Measurements from ENCODE around the gene DCX.
"Not testable (repeated sequence)": the region's sequence is repeated elsewhere in the genome, so short reads cannot be mapped to it uniquely, and the experiment has no call there.

Gene DCX

DNA sequence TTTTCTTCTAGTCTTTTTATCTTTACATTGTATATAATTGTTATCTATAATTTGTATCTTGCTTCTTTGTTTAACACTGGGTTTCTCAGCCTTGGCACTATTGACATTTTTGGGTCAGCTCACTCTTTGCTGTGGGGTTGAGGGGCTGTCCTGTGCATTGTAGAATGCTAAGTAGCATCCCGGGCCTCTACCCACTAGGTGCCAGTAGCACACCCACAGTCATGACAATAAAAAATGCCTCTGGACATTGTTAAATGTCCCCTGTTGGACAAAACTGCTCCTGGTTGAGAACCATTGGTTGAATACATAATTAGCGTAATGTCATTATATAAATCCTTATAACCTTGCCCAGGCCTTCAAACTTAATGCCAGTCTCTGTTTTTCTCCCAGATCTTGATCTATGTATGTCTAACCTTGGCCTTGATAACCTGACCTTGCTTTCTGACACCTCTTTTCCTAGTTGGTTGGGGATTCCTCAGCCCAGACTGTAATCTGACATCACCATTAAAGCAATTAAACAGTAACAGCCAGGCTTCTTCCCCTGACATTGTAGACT is 46.1 kb downstream of the DCX start:
- no peak for DNase-seq

DNA sequence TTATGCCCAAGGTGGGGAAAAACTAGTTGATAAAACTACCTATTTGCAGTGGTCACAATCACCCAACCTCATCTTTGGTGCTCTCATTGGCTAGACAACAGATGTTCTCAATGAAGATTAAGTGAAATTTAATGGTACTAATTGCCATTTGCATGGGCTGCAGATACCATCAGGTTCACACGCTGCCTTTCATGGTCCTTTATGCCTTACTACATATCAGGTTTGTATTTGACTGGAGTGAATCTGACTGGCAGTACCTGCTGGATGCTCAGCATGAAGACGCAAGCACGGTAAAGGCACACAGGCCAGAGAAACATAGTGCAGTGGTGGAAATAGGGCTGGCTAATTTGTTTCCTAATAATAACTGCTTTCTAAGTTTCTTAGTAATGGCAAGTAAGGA is 48.3 kb downstream of the DCX start:
- no peak for DNase-seq

DNA sequence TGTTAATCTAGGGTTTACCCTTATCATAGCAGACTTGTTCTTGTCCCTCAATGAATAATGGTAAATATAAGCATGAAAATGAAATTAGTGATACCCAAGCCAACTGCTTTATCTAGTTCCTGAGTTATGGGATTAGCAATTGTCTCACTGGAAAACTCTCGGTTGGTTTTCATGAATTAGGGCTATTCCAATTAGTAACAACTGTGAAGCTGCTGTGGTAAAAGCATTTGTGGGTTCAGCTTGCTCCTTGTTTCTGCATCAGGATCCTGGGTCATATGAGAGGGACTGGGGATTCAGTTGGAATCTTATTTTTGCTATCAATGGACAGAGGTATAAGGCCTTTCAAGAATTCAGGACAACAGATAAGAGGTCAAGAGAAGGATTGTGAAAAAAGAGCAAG is 50.2 kb downstream of the DCX start:
- DNase-seq: no peak

DNA sequence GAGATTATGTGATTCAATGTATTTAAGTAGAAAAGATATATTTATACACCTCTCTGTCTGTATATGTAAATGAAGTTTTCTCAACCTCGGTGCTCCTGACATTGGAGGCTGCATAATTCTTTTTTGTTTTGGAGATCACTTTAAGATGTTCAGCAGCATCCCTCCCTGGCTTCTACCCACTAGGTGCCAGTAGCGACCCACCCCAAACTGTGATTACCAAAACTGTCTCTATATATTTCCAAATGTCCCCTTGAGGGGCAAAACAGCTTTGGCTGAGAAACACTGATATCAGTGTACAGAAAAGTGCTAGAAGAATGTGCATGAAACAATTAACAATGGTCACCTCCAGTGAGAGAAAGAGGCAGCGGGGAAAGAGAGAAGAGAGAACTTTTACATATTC is 51.2 kb downstream of the DCX start:
- DNase-seq: no peak

DNA sequence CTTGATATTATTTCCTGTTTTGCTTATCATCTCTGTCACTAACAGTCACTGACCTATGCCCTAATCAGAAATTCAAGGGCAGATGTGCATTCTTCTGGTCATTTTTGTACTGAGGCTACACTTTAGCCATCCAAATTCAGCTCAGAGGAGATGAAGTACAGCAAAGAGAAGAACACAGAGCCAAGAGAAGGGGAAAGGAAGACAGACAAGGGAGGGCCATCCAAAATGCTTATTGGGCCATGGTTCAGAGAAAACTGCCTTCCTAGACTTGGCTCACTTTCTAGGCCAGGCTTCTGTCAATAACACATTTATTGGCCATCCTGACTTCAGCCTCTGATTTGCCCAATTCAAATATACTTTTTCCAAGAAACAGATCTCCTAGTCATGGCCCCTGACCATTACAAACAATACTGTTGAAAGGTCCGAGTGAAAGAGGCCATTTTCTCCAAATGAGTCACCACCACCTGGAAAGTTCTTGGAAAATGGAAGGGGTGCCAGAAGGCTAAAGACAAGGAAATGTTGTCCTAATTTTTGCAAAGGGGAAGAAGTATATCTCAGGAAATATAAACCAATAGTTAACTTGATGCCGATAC is 56.4 kb downstream of the DCX start:
- DNase-seq: no peak

DNA sequence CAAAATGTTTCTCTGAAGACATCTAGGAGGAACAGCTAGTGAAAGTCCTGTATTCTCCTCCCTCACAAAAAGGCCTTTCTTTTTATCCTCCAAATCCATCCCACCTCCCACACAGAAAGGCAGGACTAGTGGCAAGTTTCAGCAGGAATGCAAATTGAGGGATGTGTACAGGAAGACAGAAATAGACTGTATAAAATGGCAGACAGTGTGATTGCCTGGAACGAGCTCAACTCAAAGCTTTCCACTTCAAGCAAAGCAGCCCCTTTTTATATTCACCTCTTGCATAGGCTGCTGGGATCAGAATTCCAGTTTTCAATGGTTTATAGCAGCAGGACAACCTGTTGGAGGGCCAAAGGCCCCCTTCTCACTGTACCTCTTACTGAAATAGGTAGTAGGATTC is 57.5 kb downstream of the DCX start:
- no peak for DNase-seq

DNA sequence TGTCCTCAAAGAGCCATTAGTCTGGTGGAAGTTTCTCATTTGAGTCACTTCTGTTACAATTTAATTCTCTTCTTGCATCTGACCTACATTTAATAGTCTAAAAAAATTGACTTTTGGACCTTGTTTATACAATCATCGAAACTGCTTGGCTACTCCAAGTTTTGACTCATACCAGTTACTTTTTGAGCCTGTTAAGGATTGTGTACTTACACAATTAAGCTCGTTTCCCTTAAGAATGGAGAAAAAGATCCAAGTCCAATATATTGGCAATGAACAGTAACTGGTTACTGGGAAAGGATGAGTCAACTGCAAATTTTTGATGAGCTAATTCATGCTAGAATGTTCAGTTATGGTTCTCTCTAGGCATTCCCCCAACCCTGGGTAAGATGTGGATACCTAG is 58.2 kb downstream of the DCX start:
- no peak for DNase-seq

DNA sequence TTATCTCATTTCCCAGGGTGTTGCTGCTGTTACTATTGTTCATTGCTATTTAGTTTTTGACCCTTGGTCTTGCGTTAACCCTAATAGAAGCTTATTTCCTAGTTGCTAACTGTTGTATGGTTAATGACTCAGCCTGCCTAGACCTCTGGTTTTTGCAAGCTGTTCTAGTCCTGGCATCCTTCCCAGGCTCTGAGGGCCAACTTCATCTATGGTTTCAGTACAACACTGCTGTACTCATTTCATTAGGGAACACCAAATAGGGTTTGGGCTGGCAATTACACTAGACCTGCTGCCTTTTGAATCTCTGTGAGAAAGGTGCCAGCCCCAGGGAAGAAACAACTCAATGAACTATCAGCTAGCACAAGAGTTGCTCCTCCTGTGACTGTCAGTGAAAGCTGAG is 59.6 kb downstream of the DCX start:
- DNase-seq: no peak

DNA sequence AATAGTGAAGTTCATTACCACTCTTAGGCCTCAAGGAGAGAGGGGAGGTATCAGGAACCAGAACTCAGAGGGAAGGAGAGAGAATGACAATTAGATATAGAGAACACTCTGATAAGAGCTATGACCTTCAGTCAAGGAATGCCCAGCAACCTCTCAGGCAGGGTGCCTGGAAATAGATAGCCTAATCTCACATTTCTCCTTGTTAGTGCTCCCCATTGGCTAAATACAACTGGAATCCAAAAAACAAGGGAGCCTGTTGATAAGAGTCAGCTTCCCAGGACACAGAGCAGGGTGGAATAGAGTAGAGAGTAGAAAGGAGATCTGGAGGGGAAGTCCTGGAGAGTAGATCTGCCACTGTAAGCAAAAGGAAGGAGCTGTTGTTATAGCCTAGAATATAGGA is 62.1 kb downstream of the DCX start:
- no peak for DNase-seq

DNA sequence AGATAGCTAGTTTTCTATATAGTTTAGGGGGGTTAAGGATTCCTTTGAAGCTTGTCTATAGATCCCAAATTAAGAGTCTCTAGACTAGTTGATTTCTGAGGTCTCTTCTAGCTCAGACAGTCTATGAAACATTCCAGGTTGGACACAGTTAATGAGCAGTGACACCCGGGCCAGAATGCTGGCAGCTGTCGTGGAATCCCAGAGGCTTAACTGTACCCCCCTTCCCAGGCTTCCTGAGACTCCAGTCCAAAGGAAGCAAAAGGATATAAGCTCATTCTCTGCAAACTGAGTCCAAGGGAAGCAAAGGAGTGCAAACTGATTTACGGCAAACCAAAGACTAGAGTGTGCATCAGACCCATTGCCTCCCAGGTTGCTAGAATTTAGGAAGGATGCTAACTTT is 62.9 kb downstream of the DCX start:
- no peak for DNase-seq

DNA sequence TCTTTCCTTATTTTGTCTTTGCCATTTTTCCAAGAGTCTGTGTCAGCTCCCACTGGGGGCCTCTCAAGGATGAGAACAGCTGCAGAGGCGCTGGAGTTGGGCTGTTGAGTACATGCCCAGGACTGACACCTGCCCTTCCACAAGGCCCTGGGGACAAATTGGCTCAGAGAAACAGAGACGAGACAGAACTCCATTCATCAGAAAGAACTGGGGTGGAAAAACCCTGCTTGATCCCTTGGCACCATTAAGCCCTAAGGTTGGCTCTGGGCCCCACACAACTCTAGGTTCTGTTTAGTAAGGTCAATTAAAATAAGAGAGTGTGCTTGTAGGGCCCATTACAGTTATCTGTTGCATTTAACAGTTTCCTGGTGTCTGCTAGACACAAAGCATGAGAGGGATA is 63.6 kb downstream of the DCX start:
- DNase-seq: no peak

DNA sequence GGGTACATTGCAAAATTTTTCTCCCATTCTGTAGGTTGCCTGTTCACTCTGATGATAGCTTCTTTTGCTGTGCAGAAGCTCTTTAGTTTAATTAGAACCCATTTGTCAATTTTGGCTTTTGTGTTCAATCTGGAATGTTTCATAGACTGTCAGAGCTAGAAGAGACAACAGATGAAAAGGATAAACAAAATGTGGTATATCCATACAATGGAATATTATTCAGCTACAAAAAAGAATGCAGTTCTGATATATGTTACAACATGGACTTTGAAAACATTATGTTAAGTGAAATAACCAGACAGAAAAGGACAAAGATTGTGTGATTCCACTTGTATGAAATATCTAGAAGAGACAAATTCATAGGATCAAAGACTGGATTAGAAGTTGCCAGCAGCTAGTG is 65.8 kb downstream of the DCX start:
- not testable (repeated sequence) for DNase-seq

DNA sequence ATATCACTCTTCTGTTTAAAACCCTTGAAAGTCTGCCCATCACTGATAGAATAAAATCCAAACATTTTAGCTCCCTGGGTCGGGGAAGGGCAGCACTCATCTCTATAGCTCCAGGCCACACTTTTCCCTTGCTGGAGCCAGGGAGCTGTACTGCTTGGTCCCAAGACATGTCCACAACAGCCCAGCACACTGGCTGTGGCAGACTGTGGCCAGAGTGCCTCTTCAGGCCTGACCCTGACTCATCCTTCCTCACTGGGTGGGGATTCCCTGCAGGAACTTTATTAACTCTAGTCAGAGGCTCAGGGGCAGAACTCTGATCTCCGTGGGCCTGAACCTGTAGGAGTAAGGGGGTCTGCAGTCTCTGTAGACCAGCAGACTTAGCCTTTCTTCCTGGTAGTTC is 71.9 kb downstream of the DCX start:
- DNase-seq: no peak

DNA sequence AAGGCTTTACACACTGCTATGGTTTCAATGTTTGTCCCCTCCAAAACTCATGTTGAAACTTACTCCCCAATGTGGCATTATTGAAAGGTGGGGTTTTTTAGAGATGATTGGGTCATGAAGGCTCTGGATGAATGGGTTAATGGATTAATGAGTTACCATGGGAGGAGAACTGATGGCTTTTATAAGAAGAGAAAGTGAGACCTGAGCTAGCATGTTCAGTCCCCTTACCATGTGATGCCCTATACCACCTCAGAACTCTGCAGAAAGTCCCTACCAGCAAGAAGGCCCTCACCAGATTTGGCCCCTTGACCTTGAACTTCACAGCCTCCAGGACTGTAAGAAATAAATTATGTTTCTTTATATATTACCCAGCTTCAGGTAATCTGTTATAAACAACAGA is 72.8 kb downstream of the DCX start:
- DNase-seq: no peak

DNA sequence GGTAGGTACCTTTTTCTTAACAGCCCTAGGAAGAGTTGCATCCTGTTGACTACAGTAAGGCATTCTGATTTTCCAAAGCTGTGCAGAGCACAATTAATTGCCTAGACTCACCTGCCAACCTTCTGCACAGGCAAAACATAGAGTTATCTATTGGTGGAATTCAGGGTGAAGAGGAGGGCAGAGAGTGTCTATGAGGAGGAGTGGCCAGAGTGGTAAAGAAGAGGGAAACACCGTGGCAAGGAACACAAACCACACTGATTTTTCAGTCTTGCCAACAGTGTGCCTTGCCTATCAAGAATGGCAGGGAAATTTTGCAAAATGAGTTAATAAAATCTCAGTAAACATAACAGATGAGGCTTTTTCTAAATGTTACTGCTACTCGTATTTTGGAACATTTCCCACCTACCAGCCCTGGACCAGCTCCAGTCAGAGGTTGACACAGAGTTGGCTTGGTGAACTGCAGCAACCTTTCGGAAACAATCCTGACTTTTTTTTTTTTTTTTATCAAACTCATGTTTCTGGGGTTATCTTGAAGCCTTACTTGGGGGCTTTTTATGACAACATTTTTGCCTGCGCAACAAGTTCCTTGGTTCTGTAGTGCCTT is 73.8 kb downstream of the DCX start:
- DNase-seq: no peak

DNA sequence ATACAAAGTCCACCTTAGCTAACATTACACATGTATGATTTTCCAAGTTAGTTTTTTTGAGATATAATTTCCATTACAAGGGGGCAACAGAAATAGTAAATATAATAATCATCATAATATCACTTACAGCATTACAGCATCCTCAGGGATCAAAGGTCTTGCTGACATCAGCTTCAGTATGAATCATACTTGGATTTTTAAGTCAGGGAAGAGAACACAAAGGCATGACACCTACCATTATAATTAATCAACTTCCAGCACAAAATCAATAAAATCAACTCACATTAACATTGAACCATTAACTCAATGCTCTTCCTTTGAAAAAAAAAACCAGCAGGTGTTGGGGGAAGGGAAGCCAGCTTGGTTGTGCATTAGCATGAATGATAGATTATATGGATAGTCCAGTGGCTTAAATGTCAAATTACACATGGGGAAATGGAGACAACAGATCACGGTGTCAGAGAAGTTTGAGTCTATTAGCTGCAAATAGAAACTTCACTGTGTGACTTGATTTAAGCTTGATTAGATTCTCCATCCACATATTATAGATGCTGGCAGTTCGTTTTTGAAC is 74.8 kb downstream of the DCX start:
- no peak for DNase-seq

DNA sequence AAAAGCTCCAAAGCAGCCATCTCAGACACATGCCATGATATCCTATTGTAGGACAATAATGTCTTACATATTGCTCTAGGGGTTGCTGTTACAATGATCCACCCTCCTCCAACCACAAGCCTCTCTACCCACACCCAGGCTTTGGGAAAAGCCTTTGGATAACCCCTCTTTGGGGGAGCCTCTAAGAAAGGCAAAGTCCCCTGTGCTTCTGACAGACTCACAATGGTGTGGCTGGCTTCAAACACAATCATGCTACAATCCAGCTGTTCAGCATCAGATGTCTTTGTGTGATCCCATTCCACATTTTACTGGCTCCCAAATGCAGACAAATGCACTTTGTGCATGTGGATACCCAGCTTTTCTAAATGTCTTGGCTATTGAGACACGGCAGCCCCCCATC is 75.9 kb downstream of the DCX start:
- DNase-seq: no peak

DNA sequence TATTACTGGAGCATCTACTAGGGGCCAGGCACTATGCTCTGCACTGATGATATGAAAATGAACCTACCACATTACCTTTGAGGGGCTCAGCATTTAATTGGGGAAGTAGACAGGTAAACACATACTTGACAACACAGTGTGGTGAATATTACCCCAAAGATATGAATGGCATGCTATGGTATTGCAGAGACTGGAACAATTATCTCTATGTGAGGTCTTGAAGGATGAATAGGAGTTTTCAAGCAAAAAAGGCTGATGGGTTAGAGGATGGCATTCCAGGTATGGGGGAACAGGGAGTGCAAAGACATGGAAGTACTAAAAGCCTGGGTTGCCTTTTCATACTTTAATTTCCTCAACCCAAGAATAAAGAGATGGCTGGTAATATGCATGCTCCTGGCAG is 82.6 kb downstream of the DCX start:
- no peak for DNase-seq

DNA sequence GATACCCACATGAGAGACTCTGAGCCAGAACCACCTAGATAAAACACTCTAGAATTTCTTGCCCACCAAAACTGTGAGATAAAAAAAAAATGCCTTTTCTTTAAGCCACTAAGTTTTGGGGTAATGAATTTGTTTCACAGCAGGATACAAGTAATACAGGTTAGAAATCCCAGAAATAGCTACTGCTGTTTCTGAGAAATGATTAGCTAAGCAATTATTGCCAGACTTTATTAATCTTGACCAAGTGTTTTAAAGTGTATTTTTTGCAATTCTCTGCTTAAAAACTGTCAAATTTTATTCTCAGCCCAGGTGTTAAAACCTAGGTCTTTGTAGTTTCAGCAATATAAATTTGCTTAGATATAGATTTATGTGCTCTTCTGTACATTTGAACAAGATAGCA is 83.1 kb downstream of the DCX start:
- no peak for DNase-seq

DNA sequence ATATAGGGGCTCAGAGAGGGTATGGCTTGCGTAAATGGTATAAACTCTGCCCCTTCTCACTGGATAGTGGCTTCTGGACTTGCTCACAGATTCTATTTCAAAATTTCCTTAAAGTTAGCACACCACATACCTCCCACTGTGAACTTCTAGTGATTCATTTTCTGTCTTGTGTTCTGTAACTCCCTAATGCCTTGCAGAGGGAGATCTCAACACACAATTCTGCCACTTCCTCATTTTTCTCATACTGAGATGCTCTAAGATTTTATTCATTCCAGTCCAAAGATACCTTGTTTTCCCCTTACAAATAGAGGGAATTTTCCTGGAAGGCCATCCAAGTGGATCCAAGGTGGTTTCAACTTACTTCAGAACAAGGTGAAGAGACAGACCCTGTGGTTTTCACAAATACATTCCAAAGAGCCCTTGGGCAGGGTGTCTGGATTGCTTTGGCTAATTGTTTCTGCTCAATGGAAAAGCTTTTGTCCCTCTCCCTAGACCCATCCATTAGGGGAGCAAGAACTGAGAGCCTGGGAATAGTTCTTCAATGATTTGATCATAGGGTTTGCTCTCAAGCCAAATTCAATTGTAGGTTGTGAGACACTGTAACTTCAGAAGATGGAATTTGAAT is 89.6 kb downstream of the DCX start:
- no peak for DNase-seq

DNA sequence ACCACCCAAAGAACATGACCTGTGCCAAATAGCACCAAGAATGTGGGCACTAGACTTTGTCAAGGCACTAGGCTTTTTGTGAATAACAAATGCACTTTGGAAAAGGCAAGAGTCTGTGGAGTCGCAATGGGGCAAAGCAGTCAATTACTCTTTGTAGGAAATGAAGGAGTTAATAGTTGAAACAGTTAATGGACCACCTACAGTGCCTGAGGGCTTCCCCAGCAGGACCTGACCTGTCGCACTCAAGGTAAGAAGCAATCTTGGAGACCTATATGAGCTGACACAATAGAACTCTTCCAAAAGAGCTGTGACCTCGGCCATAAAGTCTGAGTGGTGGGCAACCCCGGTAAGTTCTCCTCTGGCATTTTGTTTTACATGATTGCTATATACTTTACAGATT is 92.5 kb downstream of the DCX start:
- no peak for DNase-seq

DNA sequence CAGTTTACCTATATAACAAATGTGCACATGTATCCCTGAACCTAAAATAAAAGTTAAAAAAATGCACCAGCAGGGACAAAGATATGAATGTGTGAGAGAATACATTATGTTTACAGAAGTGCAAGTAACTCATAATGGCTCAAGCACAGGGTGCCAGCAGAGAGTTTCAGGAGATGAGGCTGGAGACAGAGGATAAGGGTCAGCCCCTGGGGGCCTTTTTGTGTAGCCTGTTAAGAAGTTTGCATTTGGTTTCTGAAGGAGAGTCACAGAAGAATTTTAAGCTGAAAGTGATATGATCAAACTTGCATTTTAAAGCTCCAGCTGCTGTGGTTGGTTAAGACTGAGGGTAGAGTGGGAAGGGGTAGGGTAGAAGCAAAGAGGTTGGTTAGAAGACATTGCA is 93.1 kb downstream of the DCX start:
- DNase-seq: no peak

DNA sequence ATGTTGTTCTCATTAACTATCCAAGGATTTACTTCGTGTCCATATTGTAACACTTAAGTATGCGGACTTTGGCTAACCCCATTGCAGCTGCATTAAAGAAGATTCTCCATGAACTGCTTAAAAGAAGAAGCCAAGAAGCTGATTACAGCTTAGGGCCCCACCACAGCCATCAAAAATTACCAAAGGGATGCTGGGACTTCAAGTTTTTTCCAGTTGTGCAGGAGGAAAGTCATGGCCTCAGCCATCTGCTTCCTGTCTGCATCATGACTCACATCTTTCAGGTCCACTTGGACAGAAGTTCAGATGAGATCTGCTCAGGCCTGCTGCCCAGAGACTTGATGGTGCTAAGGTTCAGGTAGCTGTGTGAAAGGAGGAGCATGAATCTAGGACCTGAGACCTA is 102.9 kb downstream of the DCX start:
- no peak for DNase-seq

DNA sequence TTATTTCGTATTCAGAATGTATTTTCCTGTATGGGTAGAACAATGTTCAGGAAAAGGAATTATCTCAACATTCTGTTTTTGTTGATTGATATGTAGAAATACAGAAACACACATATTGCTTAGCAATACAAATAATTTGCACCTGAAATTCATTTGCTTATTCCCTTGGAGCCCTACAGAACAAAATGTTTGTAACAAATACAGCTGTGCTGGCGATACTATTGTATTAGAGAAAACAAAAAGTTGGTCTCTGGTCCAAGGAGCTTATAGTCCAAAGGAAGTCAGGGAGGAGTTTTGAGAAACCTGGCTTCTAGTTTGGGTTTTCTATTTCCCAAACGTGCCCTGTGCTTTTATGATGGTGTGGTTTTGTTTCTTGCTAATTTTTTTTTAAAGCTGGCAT is 104.0 kb downstream of the DCX start:
- no peak for DNase-seq

Measured in 8988T (cell line).